Heart left ventricle (tissue), 13 donors: ENCODE data around the gene CMIP.

Experiments
- CTCF ChIP-seq, 12 donors: fragments of 200-600 bp; sonication (generic) in 4 of 12; IDR thresholded peaks; one replicate each; pipeline versions ENCODE4 v1.5.0 to v1.8.0; 2018 to 2022; ENCODE audit warnings: antibody characterized with exemption in 12 of 12, mild to moderate bottlenecking in 5 of 12
- POLR2A ChIP-seq, 2 donors: fragments of 450-650 bp; IDR thresholded peaks; one replicate each; pipeline ENCODE4 v1.6.1; 2017; ENCODE audit warnings: antibody characterized with exemption in 2 of 2, mild to moderate bottlenecking in 2 of 2, moderate library complexity in 2 of 2
- donor health status: ischemic (EF 13 %, LVEDD 7.1; RV severe dilation, severe dysfunction).
- donor health status: DM: no; HTN: yes; CAD: no.
- donor health status: DM: no; HTN: no; CAD: no.
- donor health status: ischemic (EF 25% LVEDD 6.9; RV normal size, moderate dysfunction).
- donor health status: ischemic (EF 25% LVEDD 5.7; RV mildly dilated, moderate dysfunction).
- donor health status: ischemic (EF 35%, LVEDD 5.7; RV mildly dilated, moderate dysfunction).
- donor health status: nonischemic (EF 11% LVEDD 7.7; RV severe dilation, severe dysfunction).
- donor health status: DM: yes; HTN: yes; CAD: no.
- donor health status: PGD.
- donor health status: ischemic (EF 29% LVEDD 5.4; RV normal size, mild dysfunction).
- donor health status: nonischemic (EF 23%, LVEDD 6.1; RV moderate dilation, normal function).

DNA sequence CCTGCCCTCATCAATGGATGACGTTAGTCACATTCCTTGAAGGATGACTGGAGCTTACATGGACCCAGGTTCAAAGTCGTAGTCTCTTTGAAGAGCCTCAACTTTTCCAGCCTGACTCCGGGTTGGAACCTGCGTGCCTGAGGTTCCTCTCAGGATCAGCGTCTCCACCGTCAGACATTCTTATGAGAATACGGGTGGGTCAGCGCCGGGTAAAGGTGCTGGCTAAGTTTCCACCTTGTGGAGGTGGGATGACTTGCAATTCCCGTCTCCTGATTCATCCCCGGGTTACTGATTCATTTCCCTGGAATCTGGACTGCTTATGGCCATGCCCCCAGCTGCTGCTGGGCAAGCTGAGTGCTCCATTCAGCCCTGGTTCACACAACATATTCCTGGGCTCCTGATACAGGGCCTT, 38.9 kb upstream of the CMIP start:
- no peak for TF ChIP-seq POLR2A (IDR thresholded peaks at IDR 0.05)
- TF ChIP-seq CTCF (IDR thresholded peaks at IDR 0.05): no peak
